Mammary epithelial cell (primary cell): ENCODE results near the gene CREB5.

Experiments used
- EZH2 ChIP-seq: IDR thresholded peaks from 2 replicates; pipeline ENCODE4 v1.6.1; 2012; ENCODE audit warnings: low read length, inconsistent platforms, borderline replicate concordance
- TF ChIP-seq, protein P1 (sequence below), 2 donors: IDR thresholded peaks in 1 of 2; conservative IDR thresholded peaks in 1 of 2; 2 replicates each; pipeline ENCODE4 v1.5.1; 2011 to 2012; ENCODE audit warnings: inconsistent platforms in 2 of 2, low read length in 2 of 2, mild to moderate bottlenecking in 2 of 2, control low read depth in 1 of 2, low read depth in 1 of 2; ENCODE audit not compliant: insufficient read depth in 1 of 2; ENCODE audit errors: extremely low read depth in 1 of 2

DNA sequence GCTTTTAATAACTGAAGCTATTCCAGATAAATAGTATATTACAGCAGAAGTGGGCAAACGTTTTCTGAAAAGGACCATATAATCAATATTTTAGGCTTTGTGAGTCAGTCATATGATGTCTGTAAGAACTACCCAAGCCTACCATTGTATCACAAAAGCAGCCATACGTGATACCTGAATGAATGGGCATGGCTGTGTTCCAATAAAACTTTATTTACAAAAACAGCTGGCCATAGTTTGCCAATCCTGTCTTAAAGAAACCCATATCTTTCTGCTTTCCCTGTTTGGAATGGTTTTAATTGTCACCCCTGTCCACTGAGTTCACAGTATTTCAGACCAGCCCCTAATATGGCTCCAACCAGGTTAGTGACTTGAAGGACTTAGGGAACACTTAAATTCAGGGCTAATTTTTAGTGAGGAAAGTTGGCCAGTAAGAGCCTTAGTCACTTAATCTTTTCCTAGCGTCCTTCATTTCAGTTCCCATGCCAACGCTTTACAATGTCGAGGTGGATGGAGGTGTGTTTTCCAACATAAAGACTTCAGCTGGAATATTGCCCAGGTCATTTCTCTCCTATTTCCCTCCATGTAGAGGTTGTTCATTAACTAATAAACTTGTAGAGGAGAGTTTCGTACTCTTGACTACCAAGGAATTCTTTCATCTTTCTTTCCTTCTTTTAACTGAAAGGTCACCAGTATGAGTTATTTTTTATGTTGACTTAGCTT, 361.3 kb downstream of the CREB5 start:
- TF ChIP-seq, protein P1, sequence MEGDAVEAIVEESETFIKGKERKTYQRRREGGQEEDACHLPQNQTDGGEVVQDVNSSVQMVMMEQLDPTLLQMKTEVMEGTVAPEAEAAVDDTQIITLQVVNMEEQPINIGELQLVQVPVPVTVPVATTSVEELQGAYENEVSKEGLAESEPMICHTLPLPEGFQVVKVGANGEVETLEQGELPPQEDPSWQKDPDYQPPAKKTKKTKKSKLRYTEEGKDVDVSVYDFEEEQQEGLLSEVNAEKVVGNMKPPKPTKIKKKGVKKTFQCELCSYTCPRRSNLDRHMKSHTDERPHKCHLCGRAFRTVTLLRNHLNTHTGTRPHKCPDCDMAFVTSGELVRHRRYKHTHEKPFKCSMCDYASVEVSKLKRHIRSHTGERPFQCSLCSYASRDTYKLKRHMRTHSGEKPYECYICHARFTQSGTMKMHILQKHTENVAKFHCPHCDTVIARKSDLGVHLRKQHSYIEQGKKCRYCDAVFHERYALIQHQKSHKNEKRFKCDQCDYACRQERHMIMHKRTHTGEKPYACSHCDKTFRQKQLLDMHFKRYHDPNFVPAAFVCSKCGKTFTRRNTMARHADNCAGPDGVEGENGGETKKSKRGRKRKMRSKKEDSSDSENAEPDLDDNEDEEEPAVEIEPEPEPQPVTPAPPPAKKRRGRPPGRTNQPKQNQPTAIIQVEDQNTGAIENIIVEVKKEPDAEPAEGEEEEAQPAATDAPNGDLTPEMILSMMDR (conservative IDR thresholded peaks at IDR 0.05 in 1 of 2, IDR thresholded peaks at IDR 0.05 in 1 of 2; ENCODE audit: extremely low read depth in 1 of 2, insufficient read depth in 1 of 2, low read depth in 1 of 2, low read length in 2 of 2): no peak
- TF ChIP-seq EZH2: no peak
